HG03521 (cell line): ENCODE data around the gene NPAS3.

Source experiments
- ATAC-seq: cut with Tn5 transposase; IDR thresholded peaks from one replicate; pipeline ENCODE4 v1.9.1; 2021; ENCODE audit warnings: mild to moderate bottlenecking, moderate library complexity; ENCODE audit not compliant: unreplicated experiment

Gene NPAS3

GRCh38 chr14:33309106-33309505 is 370.4 kb downstream of the NPAS3 start:
- no peak for ATAC-seq

GRCh38 chr14:33315217-33315616 is 376.5 kb downstream of the NPAS3 start:
- no peak for ATAC-seq

- ATAC-seq, result no peak
Measured at GRCh38 chr14:33315721-33316120, 377.0 kb downstream of the NPAS3 start.

- ATAC-seq, result no peak
Measured at GRCh38 chr14:33317675-33318074, 379.0 kb downstream of the NPAS3 start.

GRCh38 chr14:33323979-33324378 is 385.3 kb downstream of the NPAS3 start:
- ATAC-seq, result no peak

GRCh38 chr14:33331176-33331949 is 392.7 kb downstream of the NPAS3 start:
- no peak for ATAC-seq

GRCh38 chr14:33332497-33332896 is 393.8 kb downstream of the NPAS3 start:
- no peak for ATAC-seq

GRCh38 chr14:33335366-33335765 is 396.7 kb downstream of the NPAS3 start:
- ATAC-seq, result no peak

- ATAC-seq, result no peak
Measured at GRCh38 chr14:33342299-33342974, 403.8 kb downstream of the NPAS3 start.

GRCh38 chr14:33343016-33343415 is 404.3 kb downstream of the NPAS3 start:
- no peak for ATAC-seq

- ATAC-seq, result no peak
Measured at GRCh38 chr14:33347796-33348195, 409.1 kb downstream of the NPAS3 start.

- no peak for ATAC-seq
Measured at GRCh38 chr14:33348510-33348909, 409.8 kb downstream of the NPAS3 start.

- no peak for ATAC-seq
Measured at GRCh38 chr14:33349871-33350270, 411.2 kb downstream of the NPAS3 start.

- no peak for ATAC-seq
Measured at GRCh38 chr14:33350366-33350990, 411.8 kb downstream of the NPAS3 start.

GRCh38 chr14:33352821-33353220 is 414.1 kb downstream of the NPAS3 start:
- ATAC-seq, result no peak

- no peak for ATAC-seq
Measured at GRCh38 chr14:33356181-33356580, 417.5 kb downstream of the NPAS3 start.

- no peak for ATAC-seq
Measured at GRCh38 chr14:33357225-33358010, 418.7 kb downstream of the NPAS3 start.

GRCh38 chr14:33359288-33359881 is 420.7 kb downstream of the NPAS3 start:
- no peak for ATAC-seq

GRCh38 chr14:33362934-33363333 is 424.3 kb downstream of the NPAS3 start:
- no peak for ATAC-seq

- no peak for ATAC-seq
Measured at GRCh38 chr14:33363682-33364081, 425.0 kb downstream of the NPAS3 start.

- ATAC-seq, result no peak
Measured at GRCh38 chr14:33364466-33364865, 425.8 kb downstream of the NPAS3 start.
